SK-N-SH (cell line): ENCODE data around the gene METTL9. TPM values are rescaled to one million over a fixed set of nuclear protein-coding genes. Genes with fewer than 3 reads are reported as not detected.
"Not testable (repeated sequence)": the region's sequence is repeated elsewhere in the genome, so short reads cannot be mapped to it uniquely, and the experiment has no call there.

Experiments used
- CTCF ChIA-PET: fragments of 300-600, 350-600 bp; formaldehyde crosslinking; extraction: SDS; loops from one replicate; lab custom pipeline; 2021; lab: Yijun Ruan, JAX
- POLR2A ChIA-PET: fragments of 350-600 bp; sonication (Branson Sonifier 250); formaldehyde crosslinking; extraction: SDS; loops from one replicate; lab custom pipeline; 2020; ENCODE audit warnings: antibody characterized with exemption, inconsistent platforms; lab: Yijun Ruan, JAX
- DNase-seq: peaks from one replicate; pipeline ENCODE4 v3.0.0; 2012
- H2AFZ ChIP-seq: fragments of 200-600 bp; sonication (generic); 2 replicates; pipeline ENCODE4 v1.8.1; 2016; ENCODE audit warnings: antibody characterized with exemption, mild to moderate bottlenecking, low read depth
- H3F3A ChIP-seq: fragments of 200-600 bp; sonication (generic); replicated peaks from 2 replicates; pipeline ENCODE3; 2016; ENCODE audit warnings: antibody characterized with exemption, mild to moderate bottlenecking; ENCODE audit not compliant: insufficient read depth
- H3K27ac ChIP-seq, 2 experiments: fragments of 200-500 bp in 1 of 2; fragments of 200-600 bp in 1 of 2; sonication (Bioruptor generic) in 1 of 2; sonication (generic), shearing (Covaris generic) in 1 of 2; 2 replicates each; pipeline versions ENCODE4 v1.5.1 to v1.6.1; 2014 to 2016; ENCODE audit warnings: low read depth in 2 of 2, inconsistent platforms in 1 of 2, low read length in 1 of 2, mild to moderate bottlenecking in 1 of 2, mixed read lengths in 1 of 2
- H3K27me3 ChIP-seq: fragments of 200-600 bp; sonication (generic), shearing (Covaris generic); 2 replicates; pipeline ENCODE4 v1.6.1; 2016; ENCODE audit warnings: mixed run types; ENCODE audit not compliant: insufficient read depth
- H3K36me3 ChIP-seq, 2 experiments: fragments of 200-500 bp in 1 of 2; fragments of 200-600 bp in 1 of 2; sonication (Bioruptor generic) in 1 of 2; sonication (generic) in 1 of 2; replicated peaks in 1 of 2; 2 replicates each; pipeline versions ENCODE3 to v1.5.1; 2014 to 2016; ENCODE audit warnings: low read length in 1 of 2, mild to moderate bottlenecking in 1 of 2; ENCODE audit not compliant: insufficient read depth in 2 of 2, control insufficient read depth in 1 of 2
- H3K4me1 ChIP-seq, 2 experiments: fragments of 200-500 bp in 1 of 2; fragments of 200-600 bp in 1 of 2; sonication (Bioruptor generic) in 1 of 2; sonication (generic), shearing (Covaris generic) in 1 of 2; 2 replicates each; pipeline versions ENCODE4 v1.5.1 to v1.6.1; 2014 to 2016; ENCODE audit warnings: low read depth in 1 of 2, low read length in 1 of 2, mixed run types in 1 of 2; ENCODE audit not compliant: insufficient read depth in 2 of 2, control insufficient read depth in 1 of 2
- H3K4me2 ChIP-seq: fragments of 200-600 bp; sonication (generic), shearing (Covaris generic); 2 replicates; pipeline ENCODE4 v1.6.1; 2017; ENCODE audit warnings: mixed run types
- H3K4me3 ChIP-seq, 2 experiments: fragments of 200-500 bp in 1 of 2; fragments of 200-600 bp in 1 of 2; sonication (Bioruptor generic) in 1 of 2; sonication (generic), shearing (Covaris generic) in 1 of 2; 2 replicates each; pipeline versions ENCODE4 v1.5.1 to v1.8.1; 2014 to 2016; ENCODE audit warnings: low read depth in 2 of 2, inconsistent platforms in 1 of 2, low read length in 1 of 2, mild to moderate bottlenecking in 1 of 2, mixed read lengths in 1 of 2, moderate library complexity in 1 of 2
- H3K79me2 ChIP-seq: fragments of 200-600 bp; sonication (generic); 2 replicates; pipeline ENCODE4 v1.8.1; 2017; ENCODE audit warnings: mild to moderate bottlenecking; ENCODE audit not compliant: insufficient read depth
- H3K9ac ChIP-seq: fragments of 200-600 bp; sonication (generic); 2 replicates; pipeline ENCODE4 v1.6.1; 2017; ENCODE audit warnings: mixed run types
- H3K9me2 ChIP-seq: fragments of 200-600 bp; sonication (generic); 2 replicates; pipeline ENCODE4 v1.6.1; 2017; ENCODE audit warnings: mixed run types
- H3K9me3 ChIP-seq: fragments of 200-600 bp; sonication (generic); 2 replicates; pipeline ENCODE4 v1.6.1; 2017; ENCODE audit warnings: mixed run types, mild to moderate bottlenecking, moderate library complexity
- H4K20me1 ChIP-seq: fragments of 200-600 bp; sonication (generic); 2 replicates; pipeline ENCODE4 v1.6.1; 2017; ENCODE audit warnings: mild to moderate bottlenecking, mixed run types; ENCODE audit not compliant: insufficient read depth
- ELF1 ChIP-seq: IDR thresholded peaks from 2 replicates; pipeline ENCODE4 v1.4.0; 2012
- FOSL2 ChIP-seq: IDR thresholded peaks from 2 replicates; pipeline ENCODE4 v1.4.0; 2012; ENCODE audit warnings: low read depth, mild to moderate bottlenecking, moderate library complexity, borderline replicate concordance
- FOXM1 ChIP-seq: IDR thresholded peaks from 2 replicates; pipeline ENCODE4 v1.4.0; 2012; ENCODE audit warnings: low read depth, mild to moderate bottlenecking
- JUND ChIP-seq: IDR thresholded peaks from 2 replicates; pipeline ENCODE4 v1.4.0; 2012
- NFIC ChIP-seq: IDR thresholded peaks from 2 replicates; pipeline ENCODE4 v1.4.0; 2012; ENCODE audit warnings: borderline replicate concordance
- NRF1 ChIP-seq: IDR thresholded peaks from 2 replicates; pipeline ENCODE4 v1.6.1; 2012; ENCODE audit warnings: low read depth, mild to moderate bottlenecking, low read length
- POLR2AphosphoS5 ChIP-seq: IDR thresholded peaks from 2 replicates; pipeline ENCODE4 v1.6.1; 2012; ENCODE audit warnings: low read depth, low read length
- RAD21 ChIP-seq: IDR thresholded peaks from 2 replicates; pipeline ENCODE4 v1.6.1; 2012; ENCODE audit warnings: mild to moderate bottlenecking, low read length
- RCOR1 ChIP-seq: fragments of 150-350 bp; IDR thresholded peaks from 2 replicates; pipeline ENCODE4 v1.6.1; 2017; ENCODE audit warnings: antibody characterized with exemption, low read length
- RFX5 ChIP-seq: IDR thresholded peaks from 2 replicates; pipeline ENCODE4 v1.6.1; 2012; ENCODE audit warnings: mild to moderate bottlenecking, improper control_type of control experiment, low read length
- SMC3 ChIP-seq: IDR thresholded peaks from 2 replicates; pipeline ENCODE4 v1.6.1; 2012; ENCODE audit warnings: low read depth, low read length, improper control_type of control experiment
- TCF12 ChIP-seq: IDR thresholded peaks from 2 replicates; pipeline ENCODE4 v1.4.0; 2012
- TEAD4 ChIP-seq: IDR thresholded peaks from 2 replicates; pipeline ENCODE4 v1.4.0; 2012; ENCODE audit warnings: mild to moderate bottlenecking, borderline replicate concordance; ENCODE audit not compliant: insufficient read depth
- YY1 ChIP-seq: IDR thresholded peaks from 2 replicates; pipeline ENCODE4 v1.4.0; 2012; ENCODE audit warnings: low read depth, mild to moderate bottlenecking
- WGBS: methylation state at CpG from one replicate; pipeline ENCODE4 v1.1.6; 2017; ENCODE audit warnings: low lambda C conversion rate; 5-methylcytosine and 5-hydroxymethylcytosine counted together
- polyA plus RNA-seq, 3 experiments: library from polyadenylated mRNA; depleted of rRNA; stranded (reverse); fragments of >200 nt; gene quantifications; 2 replicates each; pipeline ENCODE4 v1.2.3, GENCODE V29; 2012
- TF ChIP-seq, protein P1 (sequence below): IDR thresholded peaks from 2 replicates; pipeline ENCODE4 v1.6.1; 2012; ENCODE audit warnings: mild to moderate bottlenecking, low read depth, low read length, moderate library complexity
- TF ChIP-seq, protein P2 (sequence below): IDR thresholded peaks from 2 replicates; pipeline ENCODE4 v1.4.0; 2012; ENCODE audit warnings: low read depth, borderline replicate concordance
- TF ChIP-seq, protein P3 (sequence below): IDR thresholded peaks from 2 replicates; pipeline ENCODE4 v1.4.0; 2012; ENCODE audit warnings: low read depth
- TF ChIP-seq, protein P4 (sequence below): fragments of 200-600 bp; sonication (generic); IDR thresholded peaks from 2 replicates; pipeline ENCODE4 v1.6.1; 2017; ENCODE audit warnings: antibody characterized with exemption, mild to moderate bottlenecking, moderate library complexity

Gene METTL9
- polyA plus RNA-seq, 1 of the 3 experiments (the other 2 are of a cell fraction), result 70.7 TPM

DNA sequence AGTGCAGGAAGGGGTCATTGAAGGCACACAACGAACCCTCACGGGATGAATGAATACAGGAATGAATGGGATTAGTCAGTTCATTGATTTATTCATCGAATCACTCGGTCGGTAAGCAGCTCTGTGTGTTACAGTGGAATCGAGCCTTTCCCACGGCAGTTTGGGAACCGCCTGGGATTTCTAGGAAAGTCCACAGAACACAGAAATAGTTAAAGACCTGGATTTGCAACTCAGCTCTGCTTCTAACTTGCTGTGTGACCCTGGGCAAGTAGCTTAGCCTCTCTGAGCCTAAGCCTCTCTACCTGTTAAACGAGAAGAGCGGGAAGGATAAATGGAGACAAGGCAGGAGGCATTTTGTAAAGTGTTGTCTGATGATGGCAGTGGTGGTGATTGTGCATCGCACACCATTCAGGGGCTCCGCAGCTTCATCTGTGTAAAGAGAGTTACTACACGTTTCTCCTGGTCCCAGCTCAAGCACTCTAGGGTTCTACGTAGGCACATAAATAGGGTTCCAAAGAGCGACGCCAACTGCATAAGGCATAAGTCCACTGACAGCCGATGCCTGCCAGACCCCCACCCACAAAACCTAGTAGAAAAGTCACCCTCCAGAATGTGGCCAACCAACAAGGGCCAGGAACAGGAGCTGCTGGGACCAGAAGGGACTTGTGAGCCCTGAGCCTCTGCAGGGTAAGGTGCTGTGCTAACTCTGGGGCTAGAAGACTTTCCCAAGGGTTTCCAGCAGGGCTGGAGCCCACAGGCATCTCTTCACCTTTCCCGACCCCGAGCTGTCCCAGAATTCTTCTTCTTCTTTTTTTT is 45.7 kb upstream of the METTL9 start:
- H3K4me3 ChIP-seq, H4K20me1 ChIP-seq, H2AFZ ChIP-seq, H3K36me3 ChIP-seq, H3K27me3 ChIP-seq, H3K27ac ChIP-seq, POLR2A ChIA-PET, H3K9me2 ChIP-seq, H3K4me2 ChIP-seq, H3K79me2 ChIP-seq, H3F3A ChIP-seq, H3K9me3 ChIP-seq, H3K9ac ChIP-seq, DNase-seq: not testable (repeated sequence)
- 80% methylated on average over 19 of the region's 19 CpGs for WGBS
- CTCF ChIA-PET, result interaction anchor here (0.8 kb wide), 1 partner anchor 87 kb away, joined by 3 read pairs; no protein-coding TSS in a partner anchor
- peaks cover 0 to 14% of the 10 kb centered on the region in 2 experiments; a peak in 1 of 4 replicates for H3K4me1 ChIP-seq

DNA sequence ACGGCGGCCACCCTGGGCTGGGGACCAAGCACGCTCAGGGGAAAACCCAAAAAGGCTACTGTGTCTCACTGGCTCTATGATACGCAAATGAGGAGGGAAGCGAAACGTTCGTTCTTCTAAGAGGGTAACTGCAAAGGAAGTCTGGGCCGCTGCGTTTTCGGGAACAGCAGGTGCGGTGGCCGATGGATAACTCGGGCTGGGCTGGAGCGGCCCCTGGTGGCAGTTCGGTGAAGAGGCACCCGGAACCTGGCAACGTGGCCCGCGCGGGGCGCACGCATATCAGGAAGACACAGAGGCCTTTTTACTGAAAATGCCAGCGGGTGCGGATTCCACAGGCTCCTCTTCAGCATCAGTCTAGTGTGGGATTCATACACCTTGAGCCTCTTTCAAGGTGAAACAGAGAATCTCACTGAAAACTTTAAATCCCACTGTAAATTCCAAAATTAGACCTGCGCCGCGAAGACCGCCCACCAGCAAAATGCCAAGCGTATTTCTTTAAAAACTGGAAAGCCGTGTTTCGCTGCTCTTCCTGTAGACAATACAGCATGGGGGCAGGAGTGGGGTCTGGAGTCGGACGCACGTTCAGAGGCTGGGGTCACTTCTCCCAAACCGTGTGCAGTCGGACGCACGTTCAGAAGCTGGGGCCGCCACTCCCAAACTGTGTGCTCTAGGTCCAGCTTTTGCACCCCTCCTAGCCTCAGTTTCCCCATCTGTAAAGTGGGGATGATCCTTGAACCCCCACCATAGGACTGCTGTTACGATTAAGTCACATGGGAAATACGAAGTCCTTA is 44.4 kb upstream of the METTL9 start:
- 42% methylated on average over 40 of the region's 41 CpGs for WGBS
- H4K20me1 ChIP-seq, result no peaks in the 10 kb centered on the region
- H3K9me2 ChIP-seq, result no peaks in the 10 kb centered on the region
- H3K27me3 ChIP-seq, result peaks cover 4% of the 10 kb centered on the region; the same call in 1 of the 2 replicates
- H3K9me3 ChIP-seq, result no peaks in the 10 kb centered on the region
- no peaks in the 10 kb centered on the region for H3K79me2 ChIP-seq
- DNase-seq, result peak; percentile 92
- ChIA-PET POLR2A (no interaction called here), CTCF (interaction anchor here (0.8 to 1.7 kb wide), 9 partner anchors 9 to 398 kb away, joined by 3 to 7 read pairs (median 4); no protein-coding TSS in a partner anchor)
- H2AFZ ChIP-seq, result peak overlapping the region; percentile 81; the same call in 1 of the 2 replicates
- H3K9ac ChIP-seq, result no peak overlapping the region
- peaks cover 0 to 14% of the 10 kb centered on the region in 2 experiments; a peak in 1 of 4 replicates for H3K4me1 ChIP-seq
- H3K27ac ChIP-seq, result no peak overlapping the region
- no peaks in the 10 kb centered on the region for H3K36me3 ChIP-seq
- peak overlapping the region; percentile 16 to 52; a peak in 2 of 4 replicates for H3K4me3 ChIP-seq
- H3K4me2 ChIP-seq, result peak overlapping the region; percentile 75
- H3F3A ChIP-seq, result no peaks in the 10 kb centered on the region
- TF ChIP-seq, protein P1, sequence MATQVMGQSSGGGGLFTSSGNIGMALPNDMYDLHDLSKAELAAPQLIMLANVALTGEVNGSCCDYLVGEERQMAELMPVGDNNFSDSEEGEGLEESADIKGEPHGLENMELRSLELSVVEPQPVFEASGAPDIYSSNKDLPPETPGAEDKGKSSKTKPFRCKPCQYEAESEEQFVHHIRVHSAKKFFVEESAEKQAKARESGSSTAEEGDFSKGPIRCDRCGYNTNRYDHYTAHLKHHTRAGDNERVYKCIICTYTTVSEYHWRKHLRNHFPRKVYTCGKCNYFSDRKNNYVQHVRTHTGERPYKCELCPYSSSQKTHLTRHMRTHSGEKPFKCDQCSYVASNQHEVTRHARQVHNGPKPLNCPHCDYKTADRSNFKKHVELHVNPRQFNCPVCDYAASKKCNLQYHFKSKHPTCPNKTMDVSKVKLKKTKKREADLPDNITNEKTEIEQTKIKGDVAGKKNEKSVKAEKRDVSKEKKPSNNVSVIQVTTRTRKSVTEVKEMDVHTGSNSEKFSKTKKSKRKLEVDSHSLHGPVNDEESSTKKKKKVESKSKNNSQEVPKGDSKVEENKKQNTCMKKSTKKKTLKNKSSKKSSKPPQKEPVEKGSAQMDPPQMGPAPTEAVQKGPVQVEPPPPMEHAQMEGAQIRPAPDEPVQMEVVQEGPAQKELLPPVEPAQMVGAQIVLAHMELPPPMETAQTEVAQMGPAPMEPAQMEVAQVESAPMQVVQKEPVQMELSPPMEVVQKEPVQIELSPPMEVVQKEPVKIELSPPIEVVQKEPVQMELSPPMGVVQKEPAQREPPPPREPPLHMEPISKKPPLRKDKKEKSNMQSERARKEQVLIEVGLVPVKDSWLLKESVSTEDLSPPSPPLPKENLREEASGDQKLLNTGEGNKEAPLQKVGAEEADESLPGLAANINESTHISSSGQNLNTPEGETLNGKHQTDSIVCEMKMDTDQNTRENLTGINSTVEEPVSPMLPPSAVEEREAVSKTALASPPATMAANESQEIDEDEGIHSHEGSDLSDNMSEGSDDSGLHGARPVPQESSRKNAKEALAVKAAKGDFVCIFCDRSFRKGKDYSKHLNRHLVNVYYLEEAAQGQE, result no peak
- TF ChIP-seq NRF1 (0 out of 2 replicates have a peak, but pooled peaks have one; percentile 38), RFX5 (no peak), TEAD4 (no peak), YY1 (no peak), RAD21 (peak; percentile 94), TCF12 (no peak), NFIC (no peak), SMC3 (peak; percentile 97), RCOR1 (no peak; the same call in 1 of the 2 replicates), JUND (no peak), FOSL2 (no peak), ELF1 (peak; percentile 87), FOXM1 (no peak), POLR2AphosphoS5 (no peak)
- TF ChIP-seq, protein P2, sequence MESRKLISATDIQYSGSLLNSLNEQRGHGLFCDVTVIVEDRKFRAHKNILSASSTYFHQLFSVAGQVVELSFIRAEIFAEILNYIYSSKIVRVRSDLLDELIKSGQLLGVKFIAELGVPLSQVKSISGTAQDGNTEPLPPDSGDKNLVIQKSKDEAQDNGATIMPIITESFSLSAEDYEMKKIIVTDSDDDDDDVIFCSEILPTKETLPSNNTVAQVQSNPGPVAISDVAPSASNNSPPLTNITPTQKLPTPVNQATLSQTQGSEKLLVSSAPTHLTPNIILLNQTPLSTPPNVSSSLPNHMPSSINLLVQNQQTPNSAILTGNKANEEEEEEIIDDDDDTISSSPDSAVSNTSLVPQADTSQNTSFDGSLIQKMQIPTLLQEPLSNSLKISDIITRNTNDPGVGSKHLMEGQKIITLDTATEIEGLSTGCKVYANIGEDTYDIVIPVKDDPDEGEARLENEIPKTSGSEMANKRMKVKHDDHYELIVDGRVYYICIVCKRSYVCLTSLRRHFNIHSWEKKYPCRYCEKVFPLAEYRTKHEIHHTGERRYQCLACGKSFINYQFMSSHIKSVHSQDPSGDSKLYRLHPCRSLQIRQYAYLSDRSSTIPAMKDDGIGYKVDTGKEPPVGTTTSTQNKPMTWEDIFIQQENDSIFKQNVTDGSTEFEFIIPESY, result no peak
- TF ChIP-seq, protein P3, sequence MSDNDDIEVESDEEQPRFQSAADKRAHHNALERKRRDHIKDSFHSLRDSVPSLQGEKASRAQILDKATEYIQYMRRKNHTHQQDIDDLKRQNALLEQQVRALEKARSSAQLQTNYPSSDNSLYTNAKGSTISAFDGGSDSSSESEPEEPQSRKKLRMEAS, result peak; percentile 88
- TF ChIP-seq, protein P4, sequence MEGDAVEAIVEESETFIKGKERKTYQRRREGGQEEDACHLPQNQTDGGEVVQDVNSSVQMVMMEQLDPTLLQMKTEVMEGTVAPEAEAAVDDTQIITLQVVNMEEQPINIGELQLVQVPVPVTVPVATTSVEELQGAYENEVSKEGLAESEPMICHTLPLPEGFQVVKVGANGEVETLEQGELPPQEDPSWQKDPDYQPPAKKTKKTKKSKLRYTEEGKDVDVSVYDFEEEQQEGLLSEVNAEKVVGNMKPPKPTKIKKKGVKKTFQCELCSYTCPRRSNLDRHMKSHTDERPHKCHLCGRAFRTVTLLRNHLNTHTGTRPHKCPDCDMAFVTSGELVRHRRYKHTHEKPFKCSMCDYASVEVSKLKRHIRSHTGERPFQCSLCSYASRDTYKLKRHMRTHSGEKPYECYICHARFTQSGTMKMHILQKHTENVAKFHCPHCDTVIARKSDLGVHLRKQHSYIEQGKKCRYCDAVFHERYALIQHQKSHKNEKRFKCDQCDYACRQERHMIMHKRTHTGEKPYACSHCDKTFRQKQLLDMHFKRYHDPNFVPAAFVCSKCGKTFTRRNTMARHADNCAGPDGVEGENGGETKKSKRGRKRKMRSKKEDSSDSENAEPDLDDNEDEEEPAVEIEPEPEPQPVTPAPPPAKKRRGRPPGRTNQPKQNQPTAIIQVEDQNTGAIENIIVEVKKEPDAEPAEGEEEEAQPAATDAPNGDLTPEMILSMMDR, result peak; percentile 100
